K562 (cell line): ENCODE measurements around the gene ZNF300. TPM values are rescaled to one million over a fixed set of nuclear protein-coding genes. Genes with fewer than 3 reads are reported as not detected.
A peak's percentile ranks its signal among the peaks of the same experiment; 100 is the strongest.

ENCODE experiments used
- BCL6 ChIP-seq: fragments of 250-450 bp; sonication (Bioruptor Pico); IDR thresholded peaks from 2 replicates; pipeline ENCODE4 v1.4.0; 2020
- BRF2 ChIP-seq: IDR thresholded peaks from 3 replicates; pipeline ENCODE4 v1.6.1; 2011; ENCODE audit warnings: borderline replicate concordance, mild to moderate bottlenecking; ENCODE audit not compliant: insufficient read length, insufficient read depth
- E2F6 ChIP-seq, 2 experiments: IDR thresholded peaks; 2 replicates each; pipeline ENCODE4 v1.6.1; 2011; ENCODE audit warnings: borderline replicate concordance in 1 of 2, control low read depth in 1 of 2, low read depth in 1 of 2, low read length in 1 of 2, mild to moderate bottlenecking in 1 of 2, mixed read lengths in 1 of 2, moderate library complexity in 1 of 2; ENCODE audit not compliant: insufficient read depth in 1 of 2, insufficient read length in 1 of 2, poor library complexity in 1 of 2, severe bottlenecking in 1 of 2; ENCODE audit errors: extremely low read depth in 1 of 2
- HDAC8 ChIP-seq: fragments of 450-650 bp; IDR thresholded peaks from 2 replicates; pipeline ENCODE4 v1.6.1; 2016; ENCODE audit warnings: mild to moderate bottlenecking, missing genetic modification characterization, moderate library complexity, missing compliant biosample characterization
- HES1 ChIP-seq: fragments of 450-650 bp; IDR thresholded peaks from 2 replicates; pipeline ENCODE4 v1.6.1; 2016; ENCODE audit warnings: low read depth, mild to moderate bottlenecking, moderate library complexity
- HMBOX1 ChIP-seq: sonication (generic); IDR thresholded peaks from 2 replicates; pipeline ENCODE4 v1.6.1; 2016
- HMGXB4 ChIP-seq: sonication (generic); formaldehyde crosslinking; IDR thresholded peaks from 2 replicates; pipeline ENCODE4 v1.8.1; 2023; ENCODE audit warnings: mild to moderate bottlenecking, missing genetic modification reagents
- HOMEZ ChIP-seq: fragments of 250-450 bp; sonication (Bioruptor Pico); IDR thresholded peaks from 2 replicates; pipeline ENCODE4 v1.4.0; 2020; ENCODE audit warnings: mild to moderate bottlenecking, moderate library complexity
- HSF4 ChIP-seq: fragments of 250-450 bp; sonication (Bioruptor Pico); IDR thresholded peaks from 2 replicates; pipeline ENCODE4 v2.1.2; 2022; ENCODE audit warnings: mild to moderate bottlenecking, moderate library complexity, borderline replicate concordance
- KLF13 ChIP-seq: fragments of 450-650 bp; IDR thresholded peaks from 2 replicates; pipeline ENCODE4 v1.6.1; 2016; ENCODE audit warnings: missing genetic modification characterization, low read depth, mild to moderate bottlenecking, missing compliant biosample characterization, moderate library complexity, borderline replicate concordance
- SAFB ChIP-seq: fragments of 200-400 bp; formaldehyde crosslinking; IDR thresholded peaks from 2 replicates; pipeline ENCODE4 v1.6.1; 2017; ENCODE audit warnings: low read depth, low read length, borderline replicate concordance
- SMARCE1 ChIP-seq: fragments of 450-650 bp; IDR thresholded peaks from 2 replicates; pipeline ENCODE4 v1.7.1; 2016; ENCODE audit warnings: mild to moderate bottlenecking
- SNRNP70 ChIP-seq: fragments of 200-400 bp; formaldehyde crosslinking; optimal IDR thresholded peaks from 2 replicates; pipeline ENCODE3; 2017; ENCODE audit warnings: low read depth, low read length
- TAF1 ChIP-seq: IDR thresholded peaks from 2 replicates; pipeline ENCODE4 v1.6.1; 2011; ENCODE audit warnings: mild to moderate bottlenecking, low read length, moderate library complexity; ENCODE audit not compliant: insufficient read depth, control insufficient read depth, severe bottlenecking; ENCODE audit errors: extremely low read depth
- TFAP4 ChIP-seq: sonication (generic); formaldehyde crosslinking; IDR thresholded peaks from 2 replicates; pipeline ENCODE4 v1.8.0; 2022; ENCODE audit warnings: missing genetic modification reagents, mild to moderate bottlenecking, moderate library complexity, borderline replicate concordance
- XRCC4 ChIP-seq: IDR thresholded peaks from one replicate; pipeline ENCODE4 v1.6.1; 2011; ENCODE audit not compliant: insufficient read depth, insufficient read length; ENCODE audit errors: extremely low read depth
- ZFX ChIP-seq: sonication (generic); formaldehyde crosslinking; IDR thresholded peaks from 2 replicates; pipeline ENCODE4 v1.8.0; 2022; ENCODE audit warnings: mild to moderate bottlenecking, missing genetic modification reagents, moderate library complexity
- ZNF134 ChIP-seq: fragments of 250-450 bp; sonication (Bioruptor Pico); conservative IDR thresholded peaks from 2 replicates; pipeline ENCODE4 v1.4.0; 2020
- ZNF408 ChIP-seq: fragments of 250-450 bp; sonication (Bioruptor Pico); IDR thresholded peaks from 2 replicates; pipeline ENCODE4 v1.4.0; 2020; ENCODE audit warnings: low read depth, mild to moderate bottlenecking, moderate library complexity
- polyA plus RNA-seq, 8 experiments: library from polyadenylated mRNA; depleted of rRNA in 4 of 8; stranded (reverse) in 5 of 8; unstranded in 3 of 8; fragments of >200 nt; fragmentation: Nextera tagmentation in 2 of 8; fragmentation: Illumina TruSeq in 1 of 8; extraction: Ambion mirVana in 2 of 8; extraction: Trizol in 1 of 8; gene quantifications; 2 replicates each; pipeline versions ENCODE4 v1.2.1 to v1.2.3, GENCODE V29; 2011 to 2014; ENCODE audit warnings: inconsistent platforms in 1 of 8, missing spikeins in 1 of 8
- total RNA-seq, 7 experiments: library from RNA; depleted of rRNA in 6 of 7; stranded (reverse); fragments of >200 nt in 6 of 7; fragmentation: Illumina TruSeq in 2 of 7; extraction: Trizol in 2 of 7; gene quantifications; 2 replicates each; pipeline versions ENCODE4 v1.2.1 to v1.2.3, GENCODE V29; 2011 to 2021; ENCODE audit warnings: low replicate concordance in 1 of 7

ZNF300 gene
- total and polyA plus RNA-seq, 9 of the 15 experiments (the other 6 are each of a cell fraction or from before 2014, with no cell fraction given): 4.4 to 13.2 (median 11.1) TPM

GRCh38 chr5:150946351-150946905 lies 41.6 kb upstream of the ZNF300 start (continued):
- TF ChIP-seq E2F6 (IDR thresholded peaks at IDR 0.05; ENCODE audit: borderline replicate concordance in 1 of 2, extremely low read depth in 1 of 2, insufficient read depth in 1 of 2, insufficient read length in 1 of 2, low read depth in 1 of 2, low read length in 1 of 2, poor library complexity in 1 of 2, severe bottlenecking in 1 of 2) (no peak), TAF1 (peak; percentile 73), HMBOX1 (no peak), HSF4 (no peak), SNRNP70 (no peak), HMGXB4 (no peak), HOMEZ (CRISPR knock-in tag) (no peak), SMARCE1 (no peak), BCL6 (CRISPR knock-in tag) (no peak), XRCC4 (no peak), HES1 (no peak), SAFB (no peak), ZNF408 (no peak), BRF2 (no peak), ZFX (CRISPR knock-in tag) (no peak), HDAC8 (tag) (no peak), ZNF134 (CRISPR knock-in tag) (no peak), TFAP4 (no peak), KLF13 (tag) (no peak)
